ENCODE results near the gene ATP10D.
"Not testable (repeated sequence)": the region's sequence is repeated elsewhere in the genome, so short reads cannot be mapped to it uniquely, and the experiment has no call there.

ATP10D gene

GRCh38 chr4:47505666-47506065 is 20.6 kb downstream of the ATP10D start:
- H3K9me3 ChIP-seq = no peaks in the 10 kb centered on the region
- H3K9ac ChIP-seq = no peak overlapping the region
- H4K20me1 ChIP-seq = no peaks in the 10 kb centered on the region
- no peaks in the 10 kb centered on the region for H3K36me3 ChIP-seq
- H3K4me3 ChIP-seq = no peak overlapping the region
- H3K4me1 ChIP-seq = peaks cover 3% of the 10 kb centered on the region
- no peak overlapping the region for H3K4me2 ChIP-seq
- TF ChIP-seq Cebpa-rat (IDR thresholded peaks at IDR 0.05) = no peak
- no peaks in the 10 kb centered on the region for H3K27me3 ChIP-seq
- H3K27ac ChIP-seq = no peak overlapping the region

GRCh38 chr4:47510506-47511143 is 25.6 kb downstream of the ATP10D start:
- no peaks in the 10 kb centered on the region for H4K20me1 ChIP-seq
- no peak overlapping the region for H3K27ac ChIP-seq
- no peaks in the 10 kb centered on the region for H3K9me3 ChIP-seq
- TF ChIP-seq Cebpa-rat (IDR thresholded peaks at IDR 0.05) = no peak
- H3K36me3 ChIP-seq = no peaks in the 10 kb centered on the region
- H3K4me3 ChIP-seq = no peak overlapping the region
- H3K4me1 ChIP-seq = no peaks in the 10 kb centered on the region
- H3K27me3 ChIP-seq = no peaks in the 10 kb centered on the region
- no peak overlapping the region for H3K4me2 ChIP-seq
- no peak overlapping the region for H3K9ac ChIP-seq

GRCh38 chr4:47513461-47513860 is 28.4 kb downstream of the ATP10D start:
- no peaks in the 10 kb centered on the region for H3K4me1 ChIP-seq
- no peaks in the 10 kb centered on the region for H4K20me1 ChIP-seq
- no peaks in the 10 kb centered on the region for H3K9me3 ChIP-seq
- H3K27me3 ChIP-seq = no peaks in the 10 kb centered on the region
- H3K4me2 ChIP-seq = no peak overlapping the region
- TF ChIP-seq Cebpa-rat (IDR thresholded peaks at IDR 0.05) = no peak
- H3K4me3 ChIP-seq = no peak overlapping the region
- no peak overlapping the region for H3K9ac ChIP-seq
- no peaks in the 10 kb centered on the region for H3K36me3 ChIP-seq
- H3K27ac ChIP-seq = no peak overlapping the region

- Histone ChIP-seq H3K9ac (no peak overlapping the region), H3K4me1 (peaks cover 9% of the 10 kb centered on the region; the same call in 1 of the 2 replicates), H3K27ac (no peak overlapping the region), H3K4me2 (0 out of 2 replicates have a peak overlapping the region, but pooled peaks have one; percentile 6), H3K27me3 (no peaks in the 10 kb centered on the region), H4K20me1 (no peaks in the 10 kb centered on the region), H3K4me3 (no peak overlapping the region), H3K36me3 (no peaks in the 10 kb centered on the region), H3K9me3 (no peaks in the 10 kb centered on the region)
- TF ChIP-seq Cebpa-rat (IDR thresholded peaks at IDR 0.05) = no peak
Observed at GRCh38 chr4:47519239-47519883, 34.3 kb downstream of the ATP10D start.

- H3K36me3 ChIP-seq = no peaks in the 10 kb centered on the region
- H3K9ac ChIP-seq = no peak overlapping the region
- no peak for TF ChIP-seq Cebpa-rat (IDR thresholded peaks at IDR 0.05)
- no peaks in the 10 kb centered on the region for H4K20me1 ChIP-seq
- H3K4me1 ChIP-seq = no peaks in the 10 kb centered on the region
- no peak overlapping the region for H3K4me3 ChIP-seq
- no peak overlapping the region for H3K4me2 ChIP-seq
- no peak overlapping the region for H3K27ac ChIP-seq
- no peaks in the 10 kb centered on the region for H3K27me3 ChIP-seq
- peaks cover 11% of the 10 kb centered on the region for H3K9me3 ChIP-seq
Observed at GRCh38 chr4:47525154-47525819, 40.2 kb downstream of the ATP10D start.

- H3K27ac ChIP-seq = no peak overlapping the region
- no peaks in the 10 kb centered on the region for H4K20me1 ChIP-seq
- H3K4me1 ChIP-seq = peaks cover 6% of the 10 kb centered on the region
- H3K9me3 ChIP-seq = peaks cover 11% of the 10 kb centered on the region
- no peak overlapping the region for H3K4me3 ChIP-seq
- no peaks in the 10 kb centered on the region for H3K27me3 ChIP-seq
- no peak overlapping the region for H3K4me2 ChIP-seq
- H3K36me3 ChIP-seq = no peaks in the 10 kb centered on the region
- H3K9ac ChIP-seq = no peak overlapping the region
- TF ChIP-seq Cebpa-rat (IDR thresholded peaks at IDR 0.05) = no peak
Observed at GRCh38 chr4:47526281-47526680, 41.2 kb downstream of the ATP10D start.

- H3K9ac ChIP-seq, H3K27me3 ChIP-seq, H3K27ac ChIP-seq, H4K20me1 ChIP-seq, H3K4me3 ChIP-seq, H3K36me3 ChIP-seq, H3K4me2 ChIP-seq: not testable (repeated sequence)
- Histone ChIP-seq H3K9me3 (peaks cover 11% of the 10 kb centered on the region), H3K4me1 (peaks cover 30% of the 10 kb centered on the region)
Observed at GRCh38 chr4:47528646-47529045, 43.6 kb downstream of the ATP10D start.

GRCh38 chr4:47530801-47531200 is 45.7 kb downstream of the ATP10D start:
- Histone ChIP-seq H3K9me3 (peaks cover 21% of the 10 kb centered on the region), H3K27me3 (no peaks in the 10 kb centered on the region), H3K36me3 (no peaks in the 10 kb centered on the region), H3K9ac (no peak overlapping the region), H3K4me1 (peaks cover 36% of the 10 kb centered on the region), H3K27ac (no peak overlapping the region), H3K4me2 (peak overlapping the region; percentile 64; the same call in 1 of the 2 replicates), H3K4me3 (no peak overlapping the region), H4K20me1 (peaks cover 8% of the 10 kb centered on the region)
- TF ChIP-seq Cebpa-rat (IDR thresholded peaks at IDR 0.05) = no peak

- H3K36me3 ChIP-seq = no peaks in the 10 kb centered on the region
- H3K9me3 ChIP-seq = peaks cover 21% of the 10 kb centered on the region
- no peak overlapping the region for H3K27ac ChIP-seq
- no peak overlapping the region for H3K9ac ChIP-seq
- no peaks in the 10 kb centered on the region for H3K27me3 ChIP-seq
- H3K4me3 ChIP-seq = no peak overlapping the region
- no peak for TF ChIP-seq Cebpa-rat (IDR thresholded peaks at IDR 0.05)
- peak overlapping the region; percentile 64 for H3K4me2 ChIP-seq
- peaks cover 8% of the 10 kb centered on the region for H4K20me1 ChIP-seq
- H3K4me1 ChIP-seq = peaks cover 36% of the 10 kb centered on the region
Observed at GRCh38 chr4:47531241-47531953, 46.3 kb downstream of the ATP10D start.

GRCh38 chr4:47531954-47532321 is 46.9 kb downstream of the ATP10D start:
- Histone ChIP-seq H3K27me3 (no peaks in the 10 kb centered on the region), H3K27ac (no peak overlapping the region), H3K4me2 (peak overlapping the region; percentile 64), H3K9ac (no peak overlapping the region), H3K4me1 (peaks cover 36% of the 10 kb centered on the region), H4K20me1 (peaks cover 8% of the 10 kb centered on the region), H3K9me3 (peaks cover 21% of the 10 kb centered on the region), H3K36me3 (no peaks in the 10 kb centered on the region), H3K4me3 (no peak overlapping the region)
- no peak for TF ChIP-seq Cebpa-rat (IDR thresholded peaks at IDR 0.05)
